ENCODE measurements around the gene USP53. TPM values are rescaled to one million over a fixed set of nuclear protein-coding genes. Genes with fewer than 3 reads are reported as not detected.

The USP53 gene
- total and polyA plus RNA-seq, 2 of the 13 experiments (the other 11 are each of a cell fraction or from before 2014, with no cell fraction given), result 5.3 to 8.1 TPM

GRCh38 chr4:119299260-119299671, 86.8 kb downstream of the USP53 start (continued):
- no peak for TF ChIP-seq SOX13 (IDR thresholded peaks at IDR 0.05)
- peak in 1 of 2 experiments; percentile 19; a peak in 1 of 4 replicates for TF ChIP-seq SOX13 (CRISPR knock-in tag; conservative IDR thresholded peaks at IDR 0.05 in 1 of 2, IDR thresholded peaks at IDR 0.05 in 1 of 2)
- no peak for TF ChIP-seq SIX1 (CRISPR knock-in tag; IDR thresholded peaks at IDR 0.05; ENCODE audit: borderline replicate concordance)
- TF ChIP-seq ZNF224 (CRISPR knock-in tag; IDR thresholded peaks at IDR 0.05), result no peak
- no peak for TF ChIP-seq TSC22D2 (CRISPR knock-in tag; IDR thresholded peaks at IDR 0.05; ENCODE audit: borderline replicate concordance)
- TF ChIP-seq ZNF619 (CRISPR knock-in tag; IDR thresholded peaks at IDR 0.05), result no peak
- TF ChIP-seq NAIF1 (CRISPR knock-in tag; IDR thresholded peaks at IDR 0.05; ENCODE audit: borderline replicate concordance), result no peak
- TF ChIP-seq DMAP1 (CRISPR knock-in tag; IDR thresholded peaks at IDR 0.05), result no peak
- no peak for TF ChIP-seq ZNF343 (CRISPR knock-in tag; IDR thresholded peaks at IDR 0.05)
- TF ChIP-seq RXRB (CRISPR knock-in tag; IDR thresholded peaks at IDR 0.05; ENCODE audit: borderline replicate concordance), result peak; percentile 38; the same call in 1 of the 2 replicates
- 0 out of 2 replicates have a peak, but pooled peaks have one; percentile 21 for TF ChIP-seq ZNF614 (CRISPR knock-in tag; IDR thresholded peaks at IDR 0.05; ENCODE audit: borderline replicate concordance)
- no peak for TF ChIP-seq XRCC5 (optimal IDR thresholded peaks at IDR 0.05; ENCODE audit: low read length)
- no peak for TF ChIP-seq TAF15 (IDR thresholded peaks at IDR 0.05; ENCODE audit: low read depth, low read length, poor library complexity, severe bottlenecking)
- TF ChIP-seq, protein P1, sequence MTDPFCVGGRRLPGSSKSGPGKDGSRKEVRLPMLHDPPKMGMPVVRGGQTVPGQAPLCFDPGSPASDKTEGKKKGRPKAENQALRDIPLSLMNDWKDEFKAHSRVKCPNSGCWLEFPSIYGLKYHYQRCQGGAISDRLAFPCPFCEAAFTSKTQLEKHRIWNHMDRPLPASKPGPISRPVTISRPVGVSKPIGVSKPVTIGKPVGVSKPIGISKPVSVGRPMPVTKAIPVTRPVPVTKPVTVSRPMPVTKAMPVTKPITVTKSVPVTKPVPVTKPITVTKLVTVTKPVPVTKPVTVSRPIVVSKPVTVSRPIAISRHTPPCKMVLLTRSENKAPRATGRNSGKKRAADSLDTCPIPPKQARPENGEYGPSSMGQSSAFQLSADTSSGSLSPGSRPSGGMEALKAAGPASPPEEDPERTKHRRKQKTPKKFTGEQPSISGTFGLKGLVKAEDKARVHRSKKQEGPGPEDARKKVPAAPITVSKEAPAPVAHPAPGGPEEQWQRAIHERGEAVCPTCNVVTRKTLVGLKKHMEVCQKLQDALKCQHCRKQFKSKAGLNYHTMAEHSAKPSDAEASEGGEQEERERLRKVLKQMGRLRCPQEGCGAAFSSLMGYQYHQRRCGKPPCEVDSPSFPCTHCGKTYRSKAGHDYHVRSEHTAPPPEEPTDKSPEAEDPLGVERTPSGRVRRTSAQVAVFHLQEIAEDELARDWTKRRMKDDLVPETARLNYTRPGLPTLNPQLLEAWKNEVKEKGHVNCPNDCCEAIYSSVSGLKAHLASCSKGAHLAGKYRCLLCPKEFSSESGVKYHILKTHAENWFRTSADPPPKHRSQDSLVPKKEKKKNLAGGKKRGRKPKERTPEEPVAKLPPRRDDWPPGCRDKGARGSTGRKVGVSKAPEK (CRISPR knock-in tag; IDR thresholded peaks at IDR 0.05; ENCODE audit: borderline replicate concordance), result no peak
- TF ChIP-seq, protein P2, sequence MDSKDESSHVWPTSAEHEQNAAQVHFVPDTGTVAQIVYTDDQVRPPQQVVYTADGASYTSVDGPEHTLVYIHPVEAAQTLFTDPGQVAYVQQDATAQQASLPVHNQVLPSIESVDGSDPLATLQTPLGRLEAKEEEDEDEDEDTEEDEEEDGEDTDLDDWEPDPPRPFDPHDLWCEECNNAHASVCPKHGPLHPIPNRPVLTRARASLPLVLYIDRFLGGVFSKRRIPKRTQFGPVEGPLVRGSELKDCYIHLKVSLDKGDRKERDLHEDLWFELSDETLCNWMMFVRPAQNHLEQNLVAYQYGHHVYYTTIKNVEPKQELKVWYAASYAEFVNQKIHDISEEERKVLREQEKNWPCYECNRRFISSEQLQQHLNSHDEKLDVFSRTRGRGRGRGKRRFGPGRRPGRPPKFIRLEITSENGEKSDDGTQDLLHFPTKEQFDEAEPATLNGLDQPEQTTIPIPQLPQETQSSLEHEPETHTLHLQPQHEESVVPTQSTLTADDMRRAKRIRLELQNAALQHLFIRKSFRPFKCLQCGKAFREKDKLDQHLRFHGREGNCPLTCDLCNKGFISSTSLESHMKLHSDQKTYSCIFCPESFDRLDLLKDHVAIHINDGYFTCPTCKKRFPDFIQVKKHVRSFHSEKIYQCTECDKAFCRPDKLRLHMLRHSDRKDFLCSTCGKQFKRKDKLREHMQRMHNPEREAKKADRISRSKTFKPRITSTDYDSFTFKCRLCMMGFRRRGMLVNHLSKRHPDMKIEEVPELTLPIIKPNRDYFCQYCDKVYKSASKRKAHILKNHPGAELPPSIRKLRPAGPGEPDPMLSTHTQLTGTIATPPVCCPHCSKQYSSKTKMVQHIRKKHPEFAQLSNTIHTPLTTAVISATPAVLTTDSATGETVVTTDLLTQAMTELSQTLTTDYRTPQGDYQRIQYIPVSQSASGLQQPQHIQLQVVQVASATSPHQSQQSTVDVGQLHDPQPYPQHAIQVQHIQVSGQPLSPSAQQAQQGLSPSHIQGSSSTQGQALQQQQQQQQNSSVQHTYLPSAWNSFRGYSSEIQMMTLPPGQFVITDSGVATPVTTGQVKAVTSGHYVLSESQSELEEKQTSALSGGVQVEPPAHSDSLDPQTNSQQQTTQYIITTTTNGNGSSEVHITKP (CRISPR knock-in tag; IDR thresholded peaks at IDR 0.05; ENCODE audit: low read depth), result no peak
- no peak for TF ChIP-seq PLRG1 (conservative IDR thresholded peaks at IDR 0.05)
- peak; percentile 28; the same call in 1 of the 2 replicates for TF ChIP-seq IKZF5 (CRISPR knock-in tag; IDR thresholded peaks at IDR 0.05)
- TF ChIP-seq ZNF230 (CRISPR knock-in tag; IDR thresholded peaks at IDR 0.05), result no peak
- TF ChIP-seq TRIM22 (IDR thresholded peaks at IDR 0.05), result no peak
- no peak for TF ChIP-seq ZNF841 (CRISPR knock-in tag; IDR thresholded peaks at IDR 0.05; ENCODE audit: borderline replicate concordance)
- TF ChIP-seq ERF (CRISPR knock-in tag; IDR thresholded peaks at IDR 0.05), result no peak
- TF ChIP-seq KAT7 (CRISPR knock-in tag; IDR thresholded peaks at IDR 0.05; ENCODE audit: borderline replicate concordance), result 0 out of 2 replicates have a peak, but pooled peaks have one; percentile 37
